GM06990 (cell line): ENCODE data around the gene DTD1.

Source experiments
- DNase-seq: peaks from one replicate; pipeline ENCODE4 v3.0.0-alpha.2; 2011; ENCODE audit not compliant: insufficient read length; ENCODE audit errors: extremely low read depth
- H3K27me3 ChIP-seq: replicated peaks from 2 replicates; pipeline ENCODE4 v1.6.0; 2011; ENCODE audit warnings: low read length; ENCODE audit not compliant: control insufficient read depth, insufficient read depth
- H3K36me3 ChIP-seq: 2 replicates; pipeline ENCODE4 v1.5.1; 2011; ENCODE audit warnings: low read length; ENCODE audit not compliant: control insufficient read depth, insufficient read depth
- H3K4me3 ChIP-seq: replicated peaks from 2 replicates; pipeline ENCODE4 v1.5.1; 2011; ENCODE audit warnings: low read depth, mild to moderate bottlenecking, control low read depth, low read length
- TF ChIP-seq, protein P1 (sequence below): IDR thresholded peaks from 2 replicates; pipeline ENCODE4 v1.5.1; 2011; ENCODE audit warnings: low read length, control low read depth, mild to moderate bottlenecking, inconsistent platforms; ENCODE audit not compliant: insufficient read depth, poor library complexity, severe bottlenecking

DTD1 gene

GRCh38 chr20:18614244-18614643 lies 26.4 kb downstream of the DTD1 start:
- Histone ChIP-seq H3K4me3 (no peak overlapping the region), H3K36me3 (peaks cover 1% of the 10 kb centered on the region; the same call in 1 of the 2 replicates), H3K27me3 (no peaks in the 10 kb centered on the region)
- TF ChIP-seq, protein P1, sequence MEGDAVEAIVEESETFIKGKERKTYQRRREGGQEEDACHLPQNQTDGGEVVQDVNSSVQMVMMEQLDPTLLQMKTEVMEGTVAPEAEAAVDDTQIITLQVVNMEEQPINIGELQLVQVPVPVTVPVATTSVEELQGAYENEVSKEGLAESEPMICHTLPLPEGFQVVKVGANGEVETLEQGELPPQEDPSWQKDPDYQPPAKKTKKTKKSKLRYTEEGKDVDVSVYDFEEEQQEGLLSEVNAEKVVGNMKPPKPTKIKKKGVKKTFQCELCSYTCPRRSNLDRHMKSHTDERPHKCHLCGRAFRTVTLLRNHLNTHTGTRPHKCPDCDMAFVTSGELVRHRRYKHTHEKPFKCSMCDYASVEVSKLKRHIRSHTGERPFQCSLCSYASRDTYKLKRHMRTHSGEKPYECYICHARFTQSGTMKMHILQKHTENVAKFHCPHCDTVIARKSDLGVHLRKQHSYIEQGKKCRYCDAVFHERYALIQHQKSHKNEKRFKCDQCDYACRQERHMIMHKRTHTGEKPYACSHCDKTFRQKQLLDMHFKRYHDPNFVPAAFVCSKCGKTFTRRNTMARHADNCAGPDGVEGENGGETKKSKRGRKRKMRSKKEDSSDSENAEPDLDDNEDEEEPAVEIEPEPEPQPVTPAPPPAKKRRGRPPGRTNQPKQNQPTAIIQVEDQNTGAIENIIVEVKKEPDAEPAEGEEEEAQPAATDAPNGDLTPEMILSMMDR, result no peak
- no peak for DNase-seq

DNA sequence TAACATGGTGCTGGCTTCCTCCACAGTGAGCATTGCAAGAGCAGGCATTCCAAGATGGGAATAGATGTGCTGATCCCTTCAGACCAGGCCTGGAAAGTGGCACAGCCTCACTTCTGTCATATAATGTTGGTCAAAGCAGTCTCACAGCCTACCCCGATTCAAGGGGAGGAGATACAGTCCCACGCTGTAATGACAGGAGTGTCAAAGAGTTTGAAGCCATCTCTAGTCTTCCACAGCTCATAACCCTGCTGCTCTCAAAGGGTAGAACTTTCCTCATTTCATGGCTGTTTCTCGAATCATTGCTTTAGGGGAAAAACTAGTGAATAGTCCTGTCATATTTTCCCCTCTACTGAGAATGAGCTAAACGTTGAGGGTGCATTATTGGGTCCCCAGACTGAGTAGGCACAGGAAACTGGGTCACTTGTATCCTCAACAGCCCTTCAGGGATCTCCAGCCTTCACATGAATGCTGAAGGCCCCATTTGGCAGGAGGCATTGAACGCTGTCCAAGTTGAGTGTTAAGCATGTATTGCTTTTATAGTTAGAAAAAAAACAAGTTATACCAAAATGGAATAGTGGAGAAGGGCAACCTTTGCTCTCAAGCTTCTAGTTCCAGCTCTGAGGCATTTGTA lies 27.3 kb downstream of the DTD1 start:
- H3K36me3 ChIP-seq, result peaks cover 1% of the 10 kb centered on the region; the same call in 1 of the 2 replicates
- DNase-seq, result no peak
- TF ChIP-seq, protein P1, result no peak
- H3K4me3 ChIP-seq, result no peak overlapping the region
- H3K27me3 ChIP-seq, result no peaks in the 10 kb centered on the region

GRCh38 chr20:18621004-18621403 lies 33.1 kb downstream of the DTD1 start:
- no peak overlapping the region for H3K4me3 ChIP-seq
- H3K36me3 ChIP-seq, result peaks cover 1% of the 10 kb centered on the region; the same call in 1 of the 2 replicates
- DNase-seq, result no peak
- no peaks in the 10 kb centered on the region for H3K27me3 ChIP-seq
- TF ChIP-seq, protein P1, result no peak

DNA sequence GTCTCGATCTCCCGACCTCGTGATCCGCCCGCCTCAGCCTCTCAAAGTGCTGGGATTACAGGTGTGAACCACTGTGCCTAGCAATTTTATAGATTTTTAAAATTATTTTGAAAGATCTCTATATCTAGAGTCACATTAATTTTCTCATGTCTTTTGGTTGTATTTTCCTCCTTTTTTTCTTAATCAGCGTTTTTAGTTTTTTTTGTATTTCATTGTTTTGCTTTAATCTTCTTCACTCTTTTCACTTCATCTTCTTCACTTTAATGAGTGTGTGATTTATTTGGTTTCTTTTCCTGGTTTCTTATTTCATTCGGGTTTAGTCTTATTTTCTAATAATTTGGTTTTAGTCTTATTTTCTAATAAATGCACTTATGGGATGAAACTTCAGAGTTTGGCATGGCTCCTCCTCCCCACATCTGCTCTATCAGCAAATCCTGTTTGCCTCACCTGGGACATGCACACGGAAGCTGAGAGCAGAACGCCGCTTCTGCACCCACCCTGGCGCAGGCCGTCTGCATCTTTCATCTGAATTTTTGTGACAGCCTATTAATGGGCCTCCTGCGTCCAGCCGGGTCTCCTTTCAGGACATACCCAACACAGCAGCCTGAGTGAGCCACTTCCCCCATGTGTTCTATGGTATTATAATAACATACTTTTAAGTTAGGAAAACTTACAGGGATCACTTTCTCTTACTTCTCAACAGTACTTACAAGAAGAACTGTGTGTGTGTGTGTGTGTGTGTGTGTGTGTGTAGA lies 35.5 kb downstream of the DTD1 start:
- no peak for DNase-seq
- Histone ChIP-seq H3K36me3 (peaks cover 6% of the 10 kb centered on the region), H3K4me3 (no peak overlapping the region), H3K27me3 (no peaks in the 10 kb centered on the region)
- TF ChIP-seq, protein P1, result no peak

- Histone ChIP-seq H3K27me3 (no peaks in the 10 kb centered on the region), H3K36me3 (peaks cover 6% of the 10 kb centered on the region), H3K4me3 (no peak overlapping the region)
- DNase-seq, result no peak
- TF ChIP-seq, protein P1, result no peak
Measured at GRCh38 chr20:18624948-18625347, 37.1 kb downstream of the DTD1 start.
